ENCODE measurements around the gene ARID1B. TPM values are rescaled to one million over a fixed set of nuclear protein-coding genes. Genes with fewer than 3 reads are reported as not detected.

Gene ARID1B
- total and polyA plus RNA-seq, 2 of the 13 experiments (the other 11 are each of a cell fraction or from before 2014, with no cell fraction given), result 20.1 to 32.6 TPM

GRCh38 chr6:157217198-157217893 is 440.2 kb downstream of the ARID1B start:
- Histone ChIP-seq H3K36me3 (replicated peaks in 1 of 2; ENCODE audit: control insufficient read depth in 1 of 2, insufficient read depth in 2 of 2, low read length in 2 of 2) (no peaks in the 10 kb centered on the region), H3K27me3 (ENCODE audit: control insufficient read depth in 1 of 2, insufficient read depth in 2 of 2, low read length in 2 of 2) (peaks cover 1 to 27% of the 10 kb centered on the region in 2 experiments; a peak in 3 of 5 replicates), H3K4me2 (ENCODE audit: low read depth, low read length) (no peak overlapping the region), H3K27ac (ENCODE audit: extremely low read length, insufficient read depth, low read length) (no peak overlapping the region), H3K9ac (ENCODE audit: insufficient read depth, low read depth, low read length) (no peak overlapping the region), H3K4me1 (ENCODE audit: insufficient read depth, low read length) (peaks cover 23% of the 10 kb centered on the region), H2AFZ (ENCODE audit: low read length) (no peak overlapping the region), H4K20me1 (ENCODE audit: insufficient read depth, low read length) (no peaks in the 10 kb centered on the region), H3K79me2 (ENCODE audit: insufficient read depth, low read length) (no peaks in the 10 kb centered on the region), H3K9me3 (ENCODE audit: low read length) (no peaks in the 10 kb centered on the region), H3K4me3 (replicated peaks in 1 of 3; ENCODE audit: insufficient read depth in 1 of 3, low read depth in 2 of 3, low read length in 3 of 3) (no peak overlapping the region)
- intact Hi-C loops (cut with micrococcal nuclease; ENCODE audit: unreplicated experiment), result no loop called here
- ChIA-PET POLR2A (no interaction called here), CTCF (ENCODE audit: low intra/inter-chr PET ratio, low total read pairs) (no interaction called here)
- WGBS (ENCODE audit: low lambda C conversion rate), result 58% methylated on average over 20 of the region's 20 CpGs
- ATAC-seq, result peak; percentile 1; the same call in 2 of the 3 replicates
- FAIRE-seq, result no peak
- no TSS peak for BruUV-seq (replicated peaks)
- no peak for DNase-seq (ENCODE audit: low spot score)
- in situ Hi-C loops (cut with HindIII; ENCODE audit: extremely low pct_ligation_motif_present, low pct_unique_long_range_greater_than_20kb), result no loop called here
- peak; percentile 56 for TF ChIP-seq AGO2 (optimal IDR thresholded peaks at IDR 0.05; ENCODE audit: low read depth, low read length)
- TF ChIP-seq, protein P1, sequence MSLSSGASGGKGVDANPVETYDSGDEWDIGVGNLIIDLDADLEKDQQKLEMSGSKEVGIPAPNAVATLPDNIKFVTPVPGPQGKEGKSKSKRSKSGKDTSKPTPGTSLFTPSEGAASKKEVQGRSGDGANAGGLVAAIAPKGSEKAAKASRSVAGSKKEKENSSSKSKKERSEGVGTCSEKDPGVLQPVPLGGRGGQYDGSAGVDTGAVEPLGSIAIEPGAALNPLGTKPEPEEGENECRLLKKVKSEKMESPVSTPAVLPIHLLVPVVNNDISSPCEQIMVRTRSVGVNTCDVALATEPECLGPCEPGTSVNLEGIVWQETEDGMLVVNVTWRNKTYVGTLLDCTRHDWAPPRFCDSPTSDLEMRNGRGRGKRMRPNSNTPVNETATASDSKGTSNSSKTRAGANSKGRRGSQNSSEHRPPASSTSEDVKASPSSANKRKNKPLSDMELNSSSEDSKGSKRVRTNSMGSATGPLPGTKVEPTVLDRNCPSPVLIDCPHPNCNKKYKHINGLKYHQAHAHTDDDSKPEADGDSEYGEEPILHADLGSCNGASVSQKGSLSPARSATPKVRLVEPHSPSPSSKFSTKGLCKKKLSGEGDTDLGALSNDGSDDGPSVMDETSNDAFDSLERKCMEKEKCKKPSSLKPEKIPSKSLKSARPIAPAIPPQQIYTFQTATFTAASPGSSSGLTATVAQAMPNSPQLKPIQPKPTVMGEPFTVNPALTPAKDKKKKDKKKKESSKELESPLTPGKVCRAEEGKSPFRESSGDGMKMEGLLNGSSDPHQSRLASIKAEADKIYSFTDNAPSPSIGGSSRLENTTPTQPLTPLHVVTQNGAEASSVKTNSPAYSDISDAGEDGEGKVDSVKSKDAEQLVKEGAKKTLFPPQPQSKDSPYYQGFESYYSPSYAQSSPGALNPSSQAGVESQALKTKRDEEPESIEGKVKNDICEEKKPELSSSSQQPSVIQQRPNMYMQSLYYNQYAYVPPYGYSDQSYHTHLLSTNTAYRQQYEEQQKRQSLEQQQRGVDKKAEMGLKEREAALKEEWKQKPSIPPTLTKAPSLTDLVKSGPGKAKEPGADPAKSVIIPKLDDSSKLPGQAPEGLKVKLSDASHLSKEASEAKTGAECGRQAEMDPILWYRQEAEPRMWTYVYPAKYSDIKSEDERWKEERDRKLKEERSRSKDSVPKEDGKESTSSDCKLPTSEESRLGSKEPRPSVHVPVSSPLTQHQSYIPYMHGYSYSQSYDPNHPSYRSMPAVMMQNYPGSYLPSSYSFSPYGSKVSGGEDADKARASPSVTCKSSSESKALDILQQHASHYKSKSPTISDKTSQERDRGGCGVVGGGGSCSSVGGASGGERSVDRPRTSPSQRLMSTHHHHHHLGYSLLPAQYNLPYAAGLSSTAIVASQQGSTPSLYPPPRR (CRISPR knock-in tag; IDR thresholded peaks at IDR 0.05; ENCODE audit: borderline replicate concordance), result no peak
